Measurements from ENCODE around the gene FNIP2.
"Not testable (repeated sequence)": the region's sequence is repeated elsewhere in the genome, so short reads cannot be mapped to it uniquely, and the experiment has no call there.

- not testable (repeated sequence) for TF ChIP-seq POLR2A, POLR2AphosphoS5 (IDR thresholded peaks at IDR 0.05; ENCODE audit: low read depth, low read length)
These were observed 9.3 kb upstream of the FNIP2 start for GRCh38 chr4:158759539-158759938.

Measured in GM12891 (cell line).